Calu3 (cell line): ENCODE measurements around the gene TDRD10. TPM values are rescaled to one million over a fixed set of nuclear protein-coding genes. Genes with fewer than 3 reads are reported as not detected.

Source experiments
- BruUV-seq: library from RNA; stranded (reverse); fragments of 400-500 nt; replicated peaks from 2 replicates; lab custom pipeline; 2021; lab: Mats Ljungman, UMichigan
- CTCF ChIA-PET: fragments of 300-600 bp; sonication (Branson Sonifier 250); formaldehyde crosslinking; loops from one replicate; lab custom pipeline; 2022; ENCODE audit warnings: antibody characterized with exemption; lab: Charles Lee
- DNase-seq: peaks from one replicate; pipeline ENCODE4 v3.0.0; 2022
- H3K27ac Mint-ChIP-seq: one replicate; pipeline ENCODE4 v1.8.0; 2022; ENCODE audit warnings: mixed read lengths; ENCODE audit not compliant: unreplicated experiment
- H3K27me3 Mint-ChIP-seq: one replicate; pipeline ENCODE4 v1.8.0; 2022; ENCODE audit warnings: mixed read lengths; ENCODE audit not compliant: unreplicated experiment
- H3K36me3 Mint-ChIP-seq: one replicate; pipeline ENCODE4 v1.8.0; 2022; ENCODE audit warnings: mild to moderate bottlenecking, moderate library complexity, mixed read lengths; ENCODE audit not compliant: insufficient read depth, unreplicated experiment
- H3K4me1 Mint-ChIP-seq: one replicate; pipeline ENCODE4 v1.8.0; 2022; ENCODE audit warnings: mild to moderate bottlenecking, low read depth, mixed read lengths; ENCODE audit not compliant: unreplicated experiment
- H3K4me3 Mint-ChIP-seq: one replicate; pipeline ENCODE4 v1.8.0; 2022; ENCODE audit warnings: mild to moderate bottlenecking, low read depth, moderate library complexity, mixed read lengths; ENCODE audit not compliant: unreplicated experiment
- H3K9me3 Mint-ChIP-seq: one replicate; pipeline ENCODE4 v1.8.0; 2022; ENCODE audit warnings: low read depth, mixed read lengths; ENCODE audit not compliant: unreplicated experiment
- CTCF ChIP-seq: fragments of 200-600 bp; IDR thresholded peaks from one replicate; pipeline ENCODE4 v1.8.0; 2022; ENCODE audit warnings: antibody characterized with exemption; ENCODE audit not compliant: unreplicated experiment
- intact Hi-C: fragments of 100-400 bp; cut with micrococcal nuclease; formaldehyde crosslinking; loops from one replicate; pipeline ENCODE4 v1.10.0; 2022; ENCODE audit not compliant: unreplicated experiment
- total RNA-seq: library from RNA; stranded (reverse); gene quantifications from 2 replicates; pipeline ENCODE4 v1.2.3, GENCODE V29; 2022

The TDRD10 gene
- total RNA-seq, 1 experiment from 2014 or later: not detected

- no peak for TF ChIP-seq CTCF
- no peaks in the 10 kb centered on the region for H3K36me3 Mint-ChIP-seq
- no peaks in the 10 kb centered on the region for H3K27me3 Mint-ChIP-seq
- CTCF ChIA-PET: interaction anchor here (0.7 kb wide), 1 partner anchor 601 kb away, joined by 4 read pairs; no protein-coding TSS in a partner anchor
- H3K9me3 Mint-ChIP-seq: no peaks in the 10 kb centered on the region
- no peak for DNase-seq
- peaks cover 15% of the 10 kb centered on the region for H3K4me1 Mint-ChIP-seq
- intact Hi-C loops: no loop called here
- BruUV-seq: no TSS peak
- H3K27ac Mint-ChIP-seq: no peak overlapping the region
- no peak overlapping the region for H3K4me3 Mint-ChIP-seq
Observed at GRCh38 chr1:154456631-154457030, 45.4 kb upstream of the TDRD10 start.

GRCh38 chr1:154459080-154459479, 42.9 kb upstream of the TDRD10 start:
- no peak overlapping the region for H3K27ac Mint-ChIP-seq
- CTCF ChIA-PET: no interaction called here
- no TSS peak for BruUV-seq
- no peak overlapping the region for H3K4me3 Mint-ChIP-seq
- intact Hi-C loops: no loop called here
- H3K4me1 Mint-ChIP-seq: peaks cover 11% of the 10 kb centered on the region
- H3K36me3 Mint-ChIP-seq: no peaks in the 10 kb centered on the region
- DNase-seq: no peak
- no peak for TF ChIP-seq CTCF
- H3K9me3 Mint-ChIP-seq: no peaks in the 10 kb centered on the region
- H3K27me3 Mint-ChIP-seq: no peaks in the 10 kb centered on the region

- CTCF ChIA-PET: no interaction called here
- DNase-seq: no peak
- H3K4me1 Mint-ChIP-seq: peaks cover 8% of the 10 kb centered on the region
- BruUV-seq: no TSS peak
- H3K9me3 Mint-ChIP-seq: no peaks in the 10 kb centered on the region
- H3K36me3 Mint-ChIP-seq: no peaks in the 10 kb centered on the region
- H3K27ac Mint-ChIP-seq: no peak overlapping the region
- TF ChIP-seq CTCF: no peak
- H3K4me3 Mint-ChIP-seq: no peak overlapping the region
- intact Hi-C loops: no loop called here
- no peaks in the 10 kb centered on the region for H3K27me3 Mint-ChIP-seq
Observed at GRCh38 chr1:154460695-154461260, 41.2 kb upstream of the TDRD10 start.

GRCh38 chr1:154463512-154463990, 38.5 kb upstream of the TDRD10 start:
- no peaks in the 10 kb centered on the region for H3K9me3 Mint-ChIP-seq
- no peak overlapping the region for H3K27ac Mint-ChIP-seq
- TF ChIP-seq CTCF: no peak
- no peaks in the 10 kb centered on the region for H3K36me3 Mint-ChIP-seq
- intact Hi-C loops: no loop called here
- BruUV-seq: no TSS peak
- CTCF ChIA-PET: interaction anchor here (0.7 kb wide), 2 partner anchors 72 to 998 kb away, joined by 3 read pairs; no protein-coding TSS in a partner anchor
- no peaks in the 10 kb centered on the region for H3K27me3 Mint-ChIP-seq
- no peak overlapping the region for H3K4me3 Mint-ChIP-seq
- no peak for DNase-seq
- peaks cover 8% of the 10 kb centered on the region for H3K4me1 Mint-ChIP-seq
